ENCODE measurements around the gene TMPRSS6. TPM values are rescaled to one million over a fixed set of nuclear protein-coding genes. Genes with fewer than 3 reads are reported as not detected.

The TMPRSS6 gene
- total and polyA plus RNA-seq, 2 of the 13 experiments (the other 11 are each of a cell fraction or from before 2014, with no cell fraction given), result 4.2 to 4.8 TPM

- no peak for TF ChIP-seq ZNF710 (CRISPR knock-in tag; IDR thresholded peaks at IDR 0.05; ENCODE audit: borderline replicate concordance)
- TF ChIP-seq ISX (CRISPR knock-in tag; conservative IDR thresholded peaks at IDR 0.05), result no peak
- peak; percentile 38; the same call in 1 of the 2 replicates for TF ChIP-seq ZNF572 (CRISPR knock-in tag; IDR thresholded peaks at IDR 0.05)
- peak; percentile 90 for TF ChIP-seq HDAC1 (CRISPR knock-in tag; IDR thresholded peaks at IDR 0.05)
- peak; percentile 70 for TF ChIP-seq RARA (CRISPR knock-in tag; IDR thresholded peaks at IDR 0.05)
- TF ChIP-seq SMARCE1 (IDR thresholded peaks at IDR 0.05; ENCODE audit: borderline replicate concordance), result no peak
- TF ChIP-seq ZNF501 (CRISPR knock-in tag; IDR thresholded peaks at IDR 0.05), result 0 out of 2 replicates have a peak, but pooled peaks have one; percentile 59
- no peak for TF ChIP-seq ATF6 (CRISPR knock-in tag; conservative IDR thresholded peaks at IDR 0.05)
- TF ChIP-seq JUND (CRISPR knock-in tag; IDR thresholded peaks at IDR 0.05), result no peak
- no peak for TF ChIP-seq NFKBIZ (CRISPR knock-in tag; IDR thresholded peaks at IDR 0.05)
- TF ChIP-seq CREM (IDR thresholded peaks at IDR 0.05), result no peak
- no peak for TF ChIP-seq CREM (CRISPR knock-in tag; IDR thresholded peaks at IDR 0.05)
- TF ChIP-seq ZNF761 (CRISPR knock-in tag; conservative IDR thresholded peaks at IDR 0.05), result no peak
- TF ChIP-seq TERF1 (CRISPR knock-in tag; IDR thresholded peaks at IDR 0.05), result no peak
- no peak for TF ChIP-seq BCLAF1 (IDR thresholded peaks at IDR 0.05)
- TF ChIP-seq HHEX (CRISPR knock-in tag; IDR thresholded peaks at IDR 0.05), result no peak
- no peak for TF ChIP-seq CBX1 (IDR thresholded peaks at IDR 0.05; ENCODE audit: low read depth)
- no peak for TF ChIP-seq UBTF (CRISPR knock-in tag; IDR thresholded peaks at IDR 0.05)
- no peak for TF ChIP-seq TFDP1 (CRISPR knock-in tag; IDR thresholded peaks at IDR 0.05; ENCODE audit: borderline replicate concordance)
Observed at GRCh38 chr22:37112084-37112728, 2.7 kb upstream of the TMPRSS6 start (continued).
